H9 (cell line): Measurements from ENCODE around the gene GRM3. TPM values are rescaled to one million over a fixed set of nuclear protein-coding genes. Genes with fewer than 3 reads are reported as not detected.

Experiments used
- DNase-seq: peaks from one replicate; pipeline ENCODE4 v3.0.0-alpha.2; 2017
- H2AFZ ChIP-seq: one replicate; pipeline ENCODE4 v1.6.1; 2013; ENCODE audit warnings: mild to moderate bottlenecking, low read length, control low read depth, moderate library complexity
- H2AK5ac ChIP-seq: 2 replicates; pipeline ENCODE4 v1.6.1; 2013; ENCODE audit warnings: low read length, control low read depth, mixed read lengths; ENCODE audit not compliant: insufficient read length
- H2BK120ac ChIP-seq: one replicate; pipeline ENCODE4 v1.6.1; 2013; ENCODE audit warnings: low read depth, mild to moderate bottlenecking, low read length, control low read depth, inconsistent platforms; ENCODE audit not compliant: poor library complexity, severe bottlenecking
- H2BK12ac ChIP-seq: 2 replicates; pipeline ENCODE4 v1.6.1; 2013; ENCODE audit warnings: low read length, control low read depth, mixed read lengths, low read depth; ENCODE audit not compliant: insufficient read length
- H2BK15ac ChIP-seq: 2 replicates; pipeline ENCODE4 v1.6.1; 2013; ENCODE audit warnings: low read depth, low read length, control low read depth
- H2BK20ac ChIP-seq: one replicate; pipeline ENCODE4 v1.6.1; 2013; ENCODE audit warnings: low read depth, mild to moderate bottlenecking, low read length, control low read depth, inconsistent platforms; ENCODE audit not compliant: poor library complexity, severe bottlenecking
- H2BK5ac ChIP-seq: 2 replicates; pipeline ENCODE4 v1.6.1; 2013; ENCODE audit warnings: low read length, control low read depth, mixed read lengths; ENCODE audit not compliant: insufficient read length
- H3K14ac ChIP-seq: 2 replicates; pipeline ENCODE4 v1.6.1; 2013; ENCODE audit warnings: low read length, control low read depth; ENCODE audit not compliant: insufficient read depth
- H3K18ac ChIP-seq: 2 replicates; pipeline ENCODE4 v1.6.1; 2013; ENCODE audit warnings: low read depth, mild to moderate bottlenecking, mixed read lengths, low read length, control low read depth; ENCODE audit not compliant: insufficient read length
- H3K23ac ChIP-seq: 2 replicates; pipeline ENCODE4 v1.6.1; 2013; ENCODE audit warnings: low read length, control low read depth, mixed read lengths, low read depth; ENCODE audit not compliant: insufficient read length
- H3K23me2 ChIP-seq: 2 replicates; pipeline ENCODE4 v1.6.1; 2013; ENCODE audit warnings: low read depth, mild to moderate bottlenecking, mixed read lengths, low read length, control low read depth; ENCODE audit not compliant: insufficient read length, poor library complexity, severe bottlenecking
- H3K27ac ChIP-seq: 2 replicates; pipeline ENCODE4 v1.5.1; 2013; ENCODE audit warnings: low read length, control low read depth, mixed read lengths, low read depth; ENCODE audit not compliant: insufficient read length
- H3K27me3 ChIP-seq: 2 replicates; pipeline ENCODE4 v1.6.1; 2013; ENCODE audit warnings: low read length, control low read depth, inconsistent platforms; ENCODE audit not compliant: insufficient read depth
- H3K4ac ChIP-seq: 2 replicates; pipeline ENCODE4 v1.6.1; 2013; ENCODE audit warnings: low read depth, mild to moderate bottlenecking, control low read depth, inconsistent platforms, low read length, moderate library complexity
- H3K4me1 ChIP-seq: 2 replicates; pipeline ENCODE4 v1.6.1; 2013; ENCODE audit warnings: low read length, control low read depth, inconsistent platforms; ENCODE audit not compliant: insufficient read depth
- H3K4me2 ChIP-seq: 2 replicates; pipeline ENCODE4 v1.6.1; 2013; ENCODE audit warnings: low read length, control low read depth, mixed read lengths; ENCODE audit not compliant: insufficient read length, insufficient read depth
- H3K56ac ChIP-seq: 2 replicates; pipeline ENCODE4 v1.6.1; 2013; ENCODE audit warnings: low read depth, mild to moderate bottlenecking, mixed read lengths, low read length, control low read depth; ENCODE audit not compliant: insufficient read length
- H3K79me1 ChIP-seq: 2 replicates; pipeline ENCODE4 v1.6.1; 2013; ENCODE audit warnings: low read depth, mild to moderate bottlenecking, moderate library complexity, low read length, control low read depth, inconsistent platforms; ENCODE audit not compliant: insufficient read depth, poor library complexity, severe bottlenecking
- H3K79me2 ChIP-seq: 2 replicates; pipeline ENCODE4 v1.6.1; 2013; ENCODE audit warnings: low read length, control low read depth, inconsistent platforms; ENCODE audit not compliant: insufficient read depth
- H3K9ac ChIP-seq: 2 replicates; pipeline ENCODE4 v1.6.1; 2013; ENCODE audit warnings: low read length, control low read depth, mixed read lengths; ENCODE audit not compliant: insufficient read length; ENCODE audit errors: extremely low read depth
- H3K9me3 ChIP-seq: one replicate; pipeline ENCODE4 v1.6.1; 2013; ENCODE audit warnings: low read depth, low read length, inconsistent platforms; ENCODE audit not compliant: control insufficient read depth
- H3T11ph ChIP-seq: one replicate; pipeline ENCODE4 v1.6.1; 2013; ENCODE audit warnings: mild to moderate bottlenecking, low read length, control low read depth, inconsistent platforms
- H4K20me1 ChIP-seq: one replicate; pipeline ENCODE4 v1.6.1; 2013; ENCODE audit not compliant: control insufficient read depth, insufficient read length, insufficient read depth
- H4K5ac ChIP-seq: 2 replicates; pipeline ENCODE4 v1.6.1; 2013; ENCODE audit warnings: low read depth, mild to moderate bottlenecking, mixed read lengths, low read length, control low read depth; ENCODE audit not compliant: insufficient read length
- H4K8ac ChIP-seq: replicated peaks from 2 replicates; pipeline ENCODE4 v1.6.1; 2013; ENCODE audit warnings: low read length, control low read depth, mixed read lengths, low read depth; ENCODE audit not compliant: insufficient read length
- H4K91ac ChIP-seq: 2 replicates; pipeline ENCODE4 v1.6.1; 2013; ENCODE audit warnings: low read depth, mild to moderate bottlenecking, moderate library complexity, mixed read lengths, low read length, control low read depth; ENCODE audit not compliant: insufficient read length
- H3K27ac Mint-ChIP-seq, 3 experiments: 2 replicates in 2 of 3; 3 replicates in 1 of 3; pipeline ENCODE4 v1.8.0; 2020 to 2021; ENCODE audit warnings: mixed read lengths in 3 of 3, mild to moderate bottlenecking in 1 of 3, moderate library complexity in 1 of 3
- H3K27me3 Mint-ChIP-seq: 2 replicates; pipeline ENCODE4 v1.8.0; 2021; ENCODE audit warnings: low read depth, mild to moderate bottlenecking, moderate library complexity, mixed read lengths
- H3K36me3 Mint-ChIP-seq, 3 experiments: 2 replicates in 2 of 3; 3 replicates in 1 of 3; pipeline ENCODE4 v1.8.0; 2020 to 2021; ENCODE audit warnings: low read depth in 3 of 3, mixed read lengths in 3 of 3; ENCODE audit not compliant: insufficient read depth in 1 of 3
- H3K4me1 Mint-ChIP-seq, 2 experiments: 2 replicates each; pipeline ENCODE4 v1.8.0; 2020; ENCODE audit warnings: mixed read lengths in 2 of 2
- H3K4me3 Mint-ChIP-seq, 2 experiments: 2 replicates in 1 of 2; 3 replicates in 1 of 2; pipeline ENCODE4 v1.8.0; 2020 to 2021; ENCODE audit warnings: mild to moderate bottlenecking in 2 of 2, mixed read lengths in 2 of 2, moderate library complexity in 1 of 2
- H3K9me3 Mint-ChIP-seq, 2 experiments: 2 replicates in 1 of 2; 3 replicates in 1 of 2; pipeline ENCODE4 v1.8.0; 2020; ENCODE audit warnings: mild to moderate bottlenecking in 2 of 2, mixed read lengths in 2 of 2, moderate library complexity in 1 of 2
- CTCF ChIP-seq: fragments of 200-600 bp; sonication (generic); conservative IDR thresholded peaks from 3 replicates; pipeline ENCODE4 v1.8.0; 2021; ENCODE audit warnings: antibody characterized with exemption, mild to moderate bottlenecking
- WGBS: extraction: QIAGEN DNeasy Blood & Tissue Kit; methylation state at CpG from one replicate; pipeline ENCODE4 v1.1.7; 2013; ENCODE audit warnings: missing lambda C conversion rate, low lambda C conversion rate, mixed read lengths; ENCODE audit not compliant: insufficient read length; ENCODE audit errors: extremely low coverage; 5-methylcytosine and 5-hydroxymethylcytosine counted together
- total RNA-seq: library from RNA; stranded (reverse); gene quantifications from 2 replicates; pipeline ENCODE4 v1.2.1, GENCODE V29; 2021

The GRM3 gene
- total RNA-seq, 1 experiment from 2014 or later: 0.15 TPM

- Histone ChIP-seq H3K27me3 (no peaks in the 10 kb centered on the region), H3K23ac (no peak overlapping the region), H3K79me1 (no peaks in the 10 kb centered on the region), H3K14ac (no peak overlapping the region), H2AK5ac (no peak overlapping the region), H2BK5ac (no peak overlapping the region), H3K9me3 (no peaks in the 10 kb centered on the region), H4K5ac (no peak overlapping the region), H2BK12ac (no peak overlapping the region), H4K91ac (no peak overlapping the region), H2BK20ac (no peak overlapping the region), H3K56ac (no peak overlapping the region), H3K18ac (no peak overlapping the region), H3K4ac (no peak overlapping the region), H3K4me1 (no peaks in the 10 kb centered on the region; the same call in 1 of the 2 replicates), H3K9ac (no peak overlapping the region), H2AFZ (no peak overlapping the region), H4K20me1 (no peaks in the 10 kb centered on the region), H2BK15ac (no peak overlapping the region), H2BK120ac (no peak overlapping the region), H4K8ac (no peak overlapping the region), H3K27ac (no peak overlapping the region), H3K23me2 (no peaks in the 10 kb centered on the region), H3T11ph (no peak overlapping the region), H3K79me2 (no peaks in the 10 kb centered on the region), H3K4me2 (no peak overlapping the region)
- H3K4me3 Mint-ChIP-seq: no peak overlapping the region
- DNase-seq: no peak
- WGBS: no CpG with 5 or more reads among the region's 5 CpGs
- H3K27ac Mint-ChIP-seq: no peak overlapping the region
- peak; percentile 75 for TF ChIP-seq CTCF
- no peaks in the 10 kb centered on the region for H3K9me3 Mint-ChIP-seq
- 0 out of 4 replicates have a peak, but pooled peaks cover 0 to 2% of the 10 kb centered on the region in 2 experiments for H3K4me1 Mint-ChIP-seq
- H3K36me3 Mint-ChIP-seq: no peaks in the 10 kb centered on the region
- no peaks in the 10 kb centered on the region for H3K27me3 Mint-ChIP-seq
These were observed 171.1 kb downstream of the GRM3 start for GRCh38 chr7:86814661-86815379.
